Lower lobe of right lung (tissue), 2 donors: ENCODE measurements around the gene PLEKHG4B. TPM values are rescaled to one million over a fixed set of nuclear protein-coding genes. Genes with fewer than 3 reads are reported as not detected.

Experiments
- ATAC-seq, 2 donors: fragments of 200-7000 bp; cut with Tn5 transposase; one replicate each; pipeline ENCODE4 v1.9.1; 2020 to 2022; ENCODE audit warnings: mild to moderate bottlenecking in 2 of 2, moderate library complexity in 2 of 2
- DNase-seq: peaks from one replicate; pipeline ENCODE4 v3.0.0-alpha.2; 2020
- H3K27ac ChIP-seq: fragments of 200-600 bp; one replicate; pipeline ENCODE4 v1.8.0; 2022
- H3K27me3 ChIP-seq: fragments of 200-600 bp; one replicate; pipeline ENCODE4 v1.8.0; 2022; ENCODE audit warnings: low read depth
- H3K36me3 ChIP-seq: fragments of 200-600 bp; one replicate; pipeline ENCODE4 v1.8.0; 2022; ENCODE audit warnings: mild to moderate bottlenecking
- H3K4me1 ChIP-seq: fragments of 200-600 bp; one replicate; pipeline ENCODE4 v1.8.0; 2022
- H3K4me3 ChIP-seq: fragments of 200-600 bp; one replicate; pipeline ENCODE4 v1.8.0; 2022; ENCODE audit warnings: mild to moderate bottlenecking
- H3K9me3 ChIP-seq: fragments of 200-600 bp; one replicate; pipeline ENCODE4 v1.8.0; 2022
- intact Hi-C: fragments of 100-400 bp; cut with DNase I; formaldehyde crosslinking; loops from one replicate; pipeline ENCODE4 v1.11.0; 2022
- total RNA-seq: library from RNA; stranded (reverse); fragmentation: NEBNext Ultra II Directional; extraction: Animal tissue kit (Norgen Biotek cat#: 25700); gene quantifications from one replicate; pipeline ENCODE4 v1.2.1, GENCODE V29; 2021
- TF ChIP-seq, protein P1 (sequence below): fragments of 200-600 bp; IDR thresholded peaks from one replicate; pipeline ENCODE4 v1.8.0; 2022; ENCODE audit warnings: antibody characterized with exemption, mild to moderate bottlenecking
- donor health status: DM: no; HTN: yes; CAD: no; lungs with severe emphysema.

Gene PLEKHG4B
- total RNA-seq, 1 donor from 2014 or later, result 2.7 TPM

- H3K27ac ChIP-seq, result no peak overlapping the region
- peaks cover 39% of the 10 kb centered on the region for H3K36me3 ChIP-seq
- no peak overlapping the region for H3K4me3 ChIP-seq
- H3K9me3 ChIP-seq, result no peaks in the 10 kb centered on the region
- no peaks in the 10 kb centered on the region for H3K4me1 ChIP-seq
- ATAC-seq (no peak), DNase-seq (no peak)
- H3K27me3 ChIP-seq, result no peaks in the 10 kb centered on the region
- TF ChIP-seq, protein P1, sequence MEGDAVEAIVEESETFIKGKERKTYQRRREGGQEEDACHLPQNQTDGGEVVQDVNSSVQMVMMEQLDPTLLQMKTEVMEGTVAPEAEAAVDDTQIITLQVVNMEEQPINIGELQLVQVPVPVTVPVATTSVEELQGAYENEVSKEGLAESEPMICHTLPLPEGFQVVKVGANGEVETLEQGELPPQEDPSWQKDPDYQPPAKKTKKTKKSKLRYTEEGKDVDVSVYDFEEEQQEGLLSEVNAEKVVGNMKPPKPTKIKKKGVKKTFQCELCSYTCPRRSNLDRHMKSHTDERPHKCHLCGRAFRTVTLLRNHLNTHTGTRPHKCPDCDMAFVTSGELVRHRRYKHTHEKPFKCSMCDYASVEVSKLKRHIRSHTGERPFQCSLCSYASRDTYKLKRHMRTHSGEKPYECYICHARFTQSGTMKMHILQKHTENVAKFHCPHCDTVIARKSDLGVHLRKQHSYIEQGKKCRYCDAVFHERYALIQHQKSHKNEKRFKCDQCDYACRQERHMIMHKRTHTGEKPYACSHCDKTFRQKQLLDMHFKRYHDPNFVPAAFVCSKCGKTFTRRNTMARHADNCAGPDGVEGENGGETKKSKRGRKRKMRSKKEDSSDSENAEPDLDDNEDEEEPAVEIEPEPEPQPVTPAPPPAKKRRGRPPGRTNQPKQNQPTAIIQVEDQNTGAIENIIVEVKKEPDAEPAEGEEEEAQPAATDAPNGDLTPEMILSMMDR, result no peak
- intact Hi-C loops, result no loop called here
These were observed 111.4 kb downstream of the PLEKHG4B start for GRCh38 chr5:203246-203930.

DNA sequence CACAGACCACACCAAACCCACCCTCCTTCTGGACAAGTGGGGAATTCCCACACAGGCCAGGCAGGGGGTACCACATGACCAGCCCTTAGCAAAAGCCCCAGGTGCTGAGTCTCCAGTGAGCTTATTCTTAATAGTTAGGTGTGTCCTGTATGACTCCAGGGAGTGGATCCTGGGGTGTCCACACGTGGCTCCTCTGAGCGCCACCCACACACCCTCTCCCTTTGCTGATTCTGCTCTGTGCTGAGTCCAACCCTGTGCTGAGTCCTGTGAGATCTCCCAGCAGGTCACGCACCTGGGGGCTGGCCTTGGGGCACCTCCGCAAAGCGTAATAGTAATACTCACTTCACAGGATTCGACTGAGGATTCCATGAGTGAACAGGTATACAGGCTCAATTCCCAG lies 112.0 kb downstream of the PLEKHG4B start:
- ATAC-seq, result no peak
- Histone ChIP-seq H3K27me3 (no peaks in the 10 kb centered on the region), H3K27ac (no peak overlapping the region), H3K4me1 (no peaks in the 10 kb centered on the region), H3K9me3 (no peaks in the 10 kb centered on the region), H3K36me3 (peaks cover 39% of the 10 kb centered on the region), H3K4me3 (no peak overlapping the region)
- DNase-seq, result no peak
- TF ChIP-seq, protein P1, result no peak
- intact Hi-C loops, result no loop called here

- TF ChIP-seq, protein P1, result no peak
- peaks cover 39% of the 10 kb centered on the region for H3K36me3 ChIP-seq
- no peaks in the 10 kb centered on the region for H3K4me1 ChIP-seq
- H3K4me3 ChIP-seq, result no peak overlapping the region
- intact Hi-C loops, result no loop called here
- DNase-seq (no peak), ATAC-seq (no peak)
- H3K9me3 ChIP-seq, result no peaks in the 10 kb centered on the region
- H3K27ac ChIP-seq, result no peak overlapping the region
- no peaks in the 10 kb centered on the region for H3K27me3 ChIP-seq
These were observed 112.5 kb downstream of the PLEKHG4B start for GRCh38 chr5:204462-204861.

DNA sequence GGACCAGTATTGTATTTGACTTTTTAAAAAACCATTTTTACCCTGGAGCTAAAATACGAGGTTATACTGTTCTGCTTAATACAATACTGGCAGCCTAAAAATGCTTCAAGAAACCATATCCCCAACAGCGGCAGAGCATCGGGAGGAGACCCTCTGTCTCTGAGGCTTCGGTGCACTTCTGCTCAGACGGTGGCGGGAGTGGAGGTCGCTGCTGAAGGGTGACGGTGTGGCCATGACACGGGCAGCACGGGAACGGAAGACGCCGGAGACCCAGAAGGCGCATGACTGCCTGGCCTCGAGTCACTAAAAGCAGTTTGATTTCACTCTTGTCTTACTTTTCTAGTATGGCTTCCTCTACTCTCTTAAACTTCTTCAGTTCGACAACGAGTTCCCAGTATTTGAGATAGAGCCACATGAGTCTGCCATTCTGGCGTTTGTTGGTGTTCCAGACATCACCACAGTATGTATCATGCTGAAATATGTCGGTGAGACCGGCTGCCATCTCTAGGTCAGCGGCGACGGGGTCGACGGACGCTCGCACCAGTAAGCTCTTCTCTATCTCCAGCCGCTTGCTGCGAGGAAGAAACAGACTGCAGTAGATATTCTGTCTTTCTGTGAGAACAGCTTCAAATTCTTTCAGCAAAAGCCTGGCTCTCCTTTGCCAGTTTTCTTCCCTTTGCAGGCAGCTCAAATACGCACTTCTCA lies 113.2 kb downstream of the PLEKHG4B start:
- Histone ChIP-seq H3K4me3 (no peak overlapping the region), H3K9me3 (no peaks in the 10 kb centered on the region), H3K27me3 (no peaks in the 10 kb centered on the region), H3K36me3 (peaks cover 39% of the 10 kb centered on the region), H3K27ac (no peak overlapping the region), H3K4me1 (no peaks in the 10 kb centered on the region)
- ATAC-seq (no peak), DNase-seq (no peak)
- intact Hi-C loops, result no loop called here
- TF ChIP-seq, protein P1, result no peak

DNA sequence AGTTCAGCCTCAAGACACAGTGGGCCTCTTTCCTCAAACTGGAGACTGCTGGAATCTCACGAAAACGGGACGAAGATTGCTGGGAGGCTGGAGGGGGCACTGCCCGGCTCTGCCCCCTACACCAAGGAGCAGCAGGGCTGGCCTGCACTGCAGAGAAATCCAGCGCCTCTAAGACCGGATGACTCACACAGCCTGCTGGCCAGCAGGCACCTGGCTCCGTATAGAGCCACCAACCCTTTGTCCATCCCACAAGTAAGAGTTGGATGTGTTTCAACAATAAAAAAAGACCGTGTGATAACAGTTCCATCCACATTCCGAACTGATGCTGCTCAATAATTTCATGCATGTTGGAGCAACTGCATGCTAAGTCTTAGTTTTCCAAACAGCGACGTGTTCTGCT lies 114.4 kb downstream of the PLEKHG4B start:
- no peaks in the 10 kb centered on the region for H3K9me3 ChIP-seq
- no peaks in the 10 kb centered on the region for H3K4me1 ChIP-seq
- H3K27me3 ChIP-seq, result no peaks in the 10 kb centered on the region
- intact Hi-C loops, result no loop called here
- DNase-seq (no peak), ATAC-seq (no peak)
- no peak overlapping the region for H3K4me3 ChIP-seq
- H3K27ac ChIP-seq, result no peak overlapping the region
- H3K36me3 ChIP-seq, result peaks cover 39% of the 10 kb centered on the region
- TF ChIP-seq, protein P1, result no peak
